NCI-H187 treated with DMSO at 0.1 percent for 48 hours (cell line): ENCODE data around the gene PRKG1.

ENCODE experiments used
- DNase-seq: peaks from one replicate; lab custom pipeline; 2025; lab: John Stamatoyannopoulos, UW

The PRKG1 gene

DNA sequence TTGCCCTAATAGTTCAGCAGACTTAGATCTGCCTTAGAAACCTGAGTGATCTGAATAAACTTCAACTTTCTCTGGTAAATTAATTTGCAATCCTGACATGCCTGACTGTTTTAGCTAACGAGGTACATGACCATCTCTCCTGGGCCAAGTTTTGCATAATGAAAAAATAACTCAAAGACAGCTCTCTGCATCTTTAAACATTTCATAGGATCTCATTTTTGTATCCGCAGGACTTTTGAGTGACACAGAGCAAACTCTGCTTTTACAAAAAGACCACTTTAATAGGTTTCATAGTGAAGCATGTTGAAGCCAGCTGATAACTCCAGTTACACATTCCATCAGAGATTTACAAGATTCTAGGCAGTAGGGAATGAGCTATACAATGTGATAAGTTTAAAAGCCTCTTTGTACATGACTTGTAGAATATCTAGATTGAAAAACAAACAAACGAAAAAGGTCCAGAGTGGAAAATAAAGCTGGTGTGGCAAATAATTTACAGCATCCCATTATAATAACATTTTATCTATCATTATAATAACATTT, 2.1 kb downstream of the PRKG1 start:
- no peak for DNase-seq

DNA sequence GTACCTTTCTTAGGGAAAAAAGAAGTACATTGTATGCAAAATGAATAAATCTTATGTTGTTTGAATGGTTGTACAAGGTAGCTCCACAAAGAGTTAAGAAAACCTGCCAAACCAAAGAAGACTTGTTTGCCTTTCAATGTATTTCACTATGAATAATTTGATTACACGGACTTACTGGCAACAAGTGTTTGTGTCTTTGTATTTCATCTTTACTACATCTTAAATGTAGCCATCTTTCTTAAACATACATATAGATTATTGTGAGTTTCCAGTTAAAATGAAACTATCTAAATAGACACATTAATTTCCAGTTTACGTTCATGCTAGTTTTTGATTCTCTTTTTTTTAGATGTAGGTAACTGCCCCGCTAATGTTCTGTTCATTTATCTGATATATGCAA, 2.8 kb downstream of the PRKG1 start:
- DNase-seq: no peak

- DNase-seq: no peak
Observed at GRCh38 chr10:51077507-51077906, 3.2 kb downstream of the PRKG1 start.

DNA sequence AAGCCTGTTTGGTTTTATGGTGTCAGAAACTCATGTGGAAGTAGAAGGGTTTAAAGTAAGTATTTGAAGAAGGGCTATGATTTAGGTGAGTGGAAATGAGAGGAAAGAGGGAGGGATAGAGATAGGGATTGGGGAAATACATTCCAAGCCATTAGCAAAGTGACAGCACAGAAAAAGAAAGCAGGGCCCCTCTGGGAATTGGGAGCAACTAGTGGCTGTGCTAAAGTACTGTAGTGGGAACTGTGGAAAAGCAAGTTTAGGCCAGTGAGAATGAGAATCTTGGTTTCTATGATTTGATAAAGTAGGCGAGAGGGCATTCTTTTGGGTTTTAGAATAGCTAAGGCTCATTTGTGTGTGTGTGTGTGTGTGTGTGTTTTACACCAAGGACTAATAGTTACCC, 5.0 kb downstream of the PRKG1 start:
- no peak for DNase-seq

DNA sequence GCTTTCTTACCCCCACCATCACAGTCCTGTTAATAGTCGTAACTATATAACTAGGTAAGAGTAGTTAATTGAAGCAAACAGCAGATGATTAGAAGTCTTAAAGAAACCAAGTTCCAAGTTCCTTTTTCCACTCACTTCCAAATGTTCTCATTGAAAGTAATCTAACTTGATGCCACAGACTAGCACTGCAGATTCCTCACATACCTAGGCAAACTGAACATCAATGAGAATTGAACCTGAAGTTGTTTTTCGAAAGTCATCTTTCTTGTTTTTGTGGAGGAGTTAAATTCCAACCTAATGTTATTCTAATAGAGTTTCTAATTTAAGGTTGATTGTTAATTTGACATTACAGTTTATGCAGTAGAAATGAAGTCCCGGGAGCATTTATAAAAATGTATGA, 5.5 kb downstream of the PRKG1 start:
- DNase-seq: no peak

- DNase-seq: no peak
Observed at GRCh38 chr10:51080311-51081006, 6.2 kb downstream of the PRKG1 start.

GRCh38 chr10:51082857-51083256, 8.6 kb downstream of the PRKG1 start:
- no peak for DNase-seq

GRCh38 chr10:51083356-51083853, 9.1 kb downstream of the PRKG1 start:
- DNase-seq: no peak

GRCh38 chr10:51085204-51085603, 10.9 kb downstream of the PRKG1 start:
- DNase-seq: no peak

GRCh38 chr10:51086710-51087109, 12.4 kb downstream of the PRKG1 start:
- DNase-seq: no peak

- DNase-seq: no peak
Observed at GRCh38 chr10:51087114-51087513, 12.8 kb downstream of the PRKG1 start.

- DNase-seq: no peak
Observed at GRCh38 chr10:51090190-51090589, 15.9 kb downstream of the PRKG1 start.

- DNase-seq: no peak
Observed at GRCh38 chr10:51092402-51092801, 18.1 kb downstream of the PRKG1 start.

DNA sequence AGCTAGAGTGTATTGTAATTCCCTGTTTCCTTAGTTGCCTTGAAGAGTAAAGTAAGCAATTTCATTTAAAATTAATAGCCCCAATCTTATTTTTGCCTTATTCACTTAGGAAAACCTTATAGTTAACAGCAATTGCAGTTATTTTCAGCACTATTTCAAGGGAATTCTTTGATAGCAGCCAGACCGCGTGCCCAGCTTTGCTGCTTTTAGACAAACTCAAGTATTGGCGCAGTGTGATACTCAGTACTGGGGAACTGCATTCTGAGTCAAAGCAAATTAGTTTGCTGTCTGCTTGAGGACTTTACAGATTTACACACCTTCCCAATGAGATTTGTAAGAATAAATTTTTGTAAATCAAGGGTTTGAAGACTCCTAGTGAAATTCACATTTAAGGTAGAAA, 21.2 kb downstream of the PRKG1 start:
- no peak for DNase-seq

GRCh38 chr10:51097546-51097945, 23.3 kb downstream of the PRKG1 start:
- no peak for DNase-seq

- no peak for DNase-seq
Observed at GRCh38 chr10:51100221-51100620, 25.9 kb downstream of the PRKG1 start.

GRCh38 chr10:51103554-51104217, 29.4 kb downstream of the PRKG1 start:
- no peak for DNase-seq

DNA sequence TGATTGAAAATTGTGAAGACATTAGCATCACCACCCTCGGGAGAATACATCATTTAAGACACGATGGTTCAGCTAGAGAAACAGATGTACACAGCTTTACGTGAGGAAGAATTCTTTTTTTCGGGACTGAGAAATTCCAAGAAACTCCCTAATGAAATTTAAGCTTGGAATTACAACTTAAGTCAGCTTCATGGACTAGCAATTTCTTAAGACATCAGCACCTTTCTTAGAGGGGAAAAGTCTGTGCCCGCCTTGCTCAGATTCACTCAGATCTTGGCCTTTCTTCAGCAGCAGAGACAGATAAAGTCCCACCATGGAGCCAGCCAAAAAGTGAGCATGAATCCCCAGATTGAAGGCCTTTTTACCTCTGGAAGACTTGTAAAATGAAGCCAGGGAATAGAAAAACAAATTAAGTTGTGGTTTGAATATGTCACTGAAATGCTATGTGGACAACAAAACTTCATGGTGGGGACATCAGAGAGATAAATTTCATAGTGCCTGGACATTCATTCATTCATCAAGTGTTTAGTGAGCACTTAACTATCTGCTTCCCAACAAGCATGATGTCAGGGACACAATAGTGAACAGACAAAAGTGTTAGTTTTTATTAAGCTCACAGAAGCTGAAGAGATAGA, 32.1 kb downstream of the PRKG1 start:
- no peak for DNase-seq

DNA sequence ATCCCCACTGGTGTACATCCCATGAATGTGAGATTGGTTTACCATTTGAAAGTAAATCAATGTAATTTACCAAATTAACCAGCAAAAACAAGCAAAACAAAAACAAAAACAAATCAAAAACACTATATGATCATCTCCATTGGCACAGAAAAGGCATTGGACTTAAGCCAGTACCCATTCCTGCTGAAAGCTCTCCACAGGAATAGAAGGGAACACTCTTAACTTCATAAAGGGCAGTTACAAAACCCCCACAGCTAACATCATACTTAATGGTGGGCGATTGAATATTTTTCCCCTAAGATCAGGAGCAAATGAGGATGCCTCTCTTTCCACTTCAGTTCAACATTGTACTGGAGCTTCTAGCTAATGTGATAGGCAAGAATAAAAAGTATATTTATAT, 34.1 kb downstream of the PRKG1 start:
- no peak for DNase-seq

DNA sequence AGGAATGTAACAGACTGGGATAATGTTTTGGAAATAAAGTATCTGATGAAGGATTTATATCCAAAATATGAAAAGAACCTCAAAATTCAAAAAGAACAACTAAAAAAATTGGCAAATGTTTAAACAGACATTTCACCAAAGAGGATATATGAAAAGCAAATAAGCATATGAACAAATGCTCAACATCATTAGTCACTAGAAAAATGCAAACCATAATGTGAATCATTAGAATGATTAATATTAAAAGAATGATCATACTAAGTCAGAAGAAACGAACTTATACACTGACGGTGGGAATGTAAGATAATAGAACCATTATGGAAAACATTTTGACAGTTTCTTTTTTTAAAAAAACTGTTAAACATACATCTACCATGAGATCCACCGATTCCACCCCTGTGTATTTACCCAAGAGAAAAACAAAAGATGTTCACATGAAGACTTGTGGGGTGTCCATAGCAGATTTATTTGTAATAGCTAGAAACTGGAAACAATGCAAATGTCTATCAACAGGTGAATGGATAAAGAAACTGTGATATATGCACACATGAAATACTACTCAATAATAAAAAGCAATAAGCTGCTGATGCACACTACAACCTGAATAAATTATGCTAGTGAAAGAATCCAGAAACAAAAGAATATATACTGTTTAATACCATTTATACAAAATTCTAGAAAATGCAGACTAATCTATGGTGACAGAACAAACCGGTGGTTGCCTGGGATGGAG, 35.7 kb downstream of the PRKG1 start:
- no peak for DNase-seq

DNA sequence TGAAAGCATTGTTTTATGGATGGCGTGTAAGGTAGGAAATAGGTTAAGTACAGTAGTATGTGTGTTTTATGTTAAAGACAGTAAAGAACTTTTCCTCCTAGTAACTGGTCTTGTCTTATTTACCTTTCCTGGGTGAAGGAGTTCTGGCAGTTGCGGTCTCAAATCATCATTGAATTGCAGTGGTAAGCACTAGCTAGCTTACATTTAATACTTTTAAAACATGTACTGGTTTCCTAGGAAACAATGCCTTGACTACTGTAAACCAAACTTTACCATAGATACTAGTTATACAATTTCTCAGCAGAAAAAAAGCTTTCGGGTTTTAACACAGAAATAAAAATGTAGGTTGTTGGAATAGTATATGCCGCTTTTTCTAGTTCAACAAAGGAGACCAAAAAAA, 37.7 kb downstream of the PRKG1 start:
- DNase-seq: no peak

DNA sequence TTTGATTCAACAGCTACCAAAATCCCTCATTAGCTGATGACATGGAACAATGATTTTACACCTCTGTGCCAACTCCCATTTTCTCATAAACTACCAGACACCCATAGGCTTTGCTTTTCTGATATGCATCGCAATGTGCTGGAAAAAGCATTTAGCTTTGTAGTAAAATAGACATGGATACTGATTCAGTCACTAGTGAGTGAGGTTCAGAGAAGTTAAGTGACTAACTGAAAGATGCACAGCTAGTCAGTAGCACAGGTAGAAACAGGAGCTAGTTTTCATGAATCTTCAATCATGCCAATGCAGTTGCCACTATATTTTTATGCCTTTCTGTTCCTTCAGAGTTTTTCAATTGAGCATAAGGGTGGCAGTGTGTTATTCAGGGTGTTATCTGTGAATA, 38.7 kb downstream of the PRKG1 start:
- no peak for DNase-seq
